Thoracic aorta (tissue), 2 donors: Measurements from ENCODE around the gene FN1. TPM values are rescaled to one million over a fixed set of nuclear protein-coding genes. Genes with fewer than 3 reads are reported as not detected.

ENCODE experiments used
- ATAC-seq: fragments of 150-250 bp; one replicate; pipeline ENCODE4 v1.8.0; 2017; ENCODE audit warnings: low read depth; ENCODE audit not compliant: insufficient number of reproducible peaks, low FRiP score
- DNase-seq: peaks from one replicate; pipeline ENCODE4 v3.0.0-alpha.2; 2020; ENCODE audit warnings: low spot score
- H3K27ac ChIP-seq, 2 donors: fragments of 200-600 bp; sonication (generic); 1 replicate in 1 of 2; 2 replicates in 1 of 2; pipeline ENCODE4 v1.5.1; 2016; ENCODE audit warnings: mild to moderate bottlenecking in 2 of 2, moderate library complexity in 2 of 2
- H3K27me3 ChIP-seq: fragments of 200-600 bp; sonication (generic); replicated peaks from 2 replicates; pipeline ENCODE4 v1.6.0; 2016; ENCODE audit warnings: mild to moderate bottlenecking; ENCODE audit not compliant: insufficient read depth
- H3K36me3 ChIP-seq: fragments of 200-600 bp; sonication (generic); one replicate; pipeline ENCODE4 v1.5.1; 2016
- H3K4me1 ChIP-seq, 2 donors: fragments of 200-600 bp; sonication (generic); 1 replicate in 1 of 2; 2 replicates in 1 of 2; pipeline versions ENCODE4 v1.5.1 to v1.6.0; 2016; ENCODE audit warnings: low read depth in 2 of 2, mild to moderate bottlenecking in 1 of 2; ENCODE audit not compliant: control insufficient read depth in 1 of 2
- H3K4me3 ChIP-seq: fragments of 200-600 bp; sonication (generic); 2 replicates; pipeline ENCODE4 v1.5.1; 2016; ENCODE audit warnings: mild to moderate bottlenecking
- H3K9me3 ChIP-seq: fragments of 200-600 bp; sonication (generic); 2 replicates; pipeline ENCODE4 v1.5.1; 2016
- CTCF ChIP-seq: fragments of 200-600 bp; sonication (generic); IDR thresholded peaks from one replicate; pipeline ENCODE4 v1.5.1; 2019; ENCODE audit warnings: antibody characterized with exemption
- total RNA-seq, 2 donors: library from RNA; depleted of rRNA; stranded (reverse); fragments of >200 nt; gene quantifications; one replicate each; pipeline versions ENCODE4 v1.1.0 to v1.2.3, GENCODE V29; 2016

FN1 gene
- total RNA-seq, 2 donors from 2014 or later, result 6,415 to 8,882 TPM

GRCh38 chr2:215416656-215417055 lies 19.2 kb downstream of the FN1 start:
- H3K36me3 ChIP-seq, result peaks cover 66% of the 10 kb centered on the region
- TF ChIP-seq CTCF, result no peak
- H3K27ac ChIP-seq, result peak overlapping the region in 1 of 2 donors; percentile 14

GRCh38 chr2:215415820-215416577 lies 19.9 kb downstream of the FN1 start:
- ATAC-seq (no peak), DNase-seq (no peak)
- Histone ChIP-seq H3K9me3 (no peaks in the 10 kb centered on the region), H3K27me3 (no peaks in the 10 kb centered on the region), H3K36me3 (peaks cover 61% of the 10 kb centered on the region), H3K27ac (peak overlapping the region in 1 of 2 donors; percentile 1), H3K4me1 (peaks cover 17 to 85% of the 10 kb centered on the region in 2 donors), H3K4me3 (no peak overlapping the region)
- TF ChIP-seq CTCF, result no peak

More at GRCh38 chr2:215416656-215417055, 19.2 kb downstream of the FN1 start:
- Histone ChIP-seq H3K9me3 (no peaks in the 10 kb centered on the region), H3K4me1 (peaks cover 16 to 85% of the 10 kb centered on the region in 2 donors), H3K27me3 (no peaks in the 10 kb centered on the region), H3K4me3 (no peak overlapping the region)
- ATAC-seq (no peak), DNase-seq (no peak)

DNA sequence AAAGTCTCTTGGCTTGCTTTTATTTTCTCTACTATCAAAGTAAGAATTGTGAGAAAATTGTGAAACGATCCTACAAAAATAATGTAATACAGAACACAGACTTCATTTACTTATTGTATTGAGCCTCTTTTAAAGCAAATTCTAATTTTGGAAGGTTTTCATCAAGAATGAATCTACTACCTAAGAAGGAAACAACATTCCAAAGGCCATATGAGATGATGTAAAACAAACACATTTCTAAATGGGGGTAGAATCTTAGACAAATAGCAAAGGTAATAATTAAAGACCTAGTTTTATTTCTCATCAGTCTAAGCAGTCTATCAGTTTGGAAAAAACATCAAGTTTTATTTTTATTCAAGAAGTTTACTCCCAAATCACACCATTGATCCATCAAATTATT lies 20.6 kb downstream of the FN1 start:
- H3K27me3 ChIP-seq, result no peaks in the 10 kb centered on the region
- peaks cover 54% of the 10 kb centered on the region for H3K36me3 ChIP-seq
- TF ChIP-seq CTCF, result no peak
- DNase-seq (no peak), ATAC-seq (no peak)
- H3K4me1 ChIP-seq, result peaks cover 14 to 83% of the 10 kb centered on the region in 2 donors
- H3K9me3 ChIP-seq, result no peaks in the 10 kb centered on the region
- no peak overlapping the region for H3K4me3 ChIP-seq
- peak overlapping the region in 1 of 2 donors; percentile 1 for H3K27ac ChIP-seq

- peaks cover 14 to 79% of the 10 kb centered on the region in 2 donors for H3K4me1 ChIP-seq
- peaks cover 54% of the 10 kb centered on the region for H3K36me3 ChIP-seq
- no peak for ATAC-seq
- no peak for DNase-seq
- no peaks in the 10 kb centered on the region for H3K9me3 ChIP-seq
- H3K27ac ChIP-seq, result peak overlapping the region in 1 of 2 donors; percentile 6
- no peaks in the 10 kb centered on the region for H3K27me3 ChIP-seq
- TF ChIP-seq CTCF, result no peak
- no peak overlapping the region for H3K4me3 ChIP-seq
Observed at GRCh38 chr2:215414674-215415073, 21.2 kb downstream of the FN1 start.

- ATAC-seq (no peak), DNase-seq (no peak)
- Histone ChIP-seq H3K27me3 (no peaks in the 10 kb centered on the region), H3K9me3 (no peaks in the 10 kb centered on the region), H3K4me1 (peaks cover 10 to 76% of the 10 kb centered on the region in 2 donors), H3K4me3 (no peak overlapping the region), H3K36me3 (peaks cover 56% of the 10 kb centered on the region), H3K27ac (peak overlapping the region; percentile 5 to 16)
- TF ChIP-seq CTCF, result no peak
Observed at GRCh38 chr2:215413974-215414373, 21.9 kb downstream of the FN1 start.
